Measurements from ENCODE around the gene DEGS1.

DEGS1 gene

GRCh38 chr1:224213438-224214119 lies 30.5 kb downstream of the DEGS1 start:
- DNase-seq (ENCODE audit: low read depth in 2 of 2), result no peak

- no peak for DNase-seq (ENCODE audit: low read depth in 2 of 2)
These were observed 33.3 kb downstream of the DEGS1 start for GRCh38 chr1:224216382-224216781.

- DNase-seq (ENCODE audit: low read depth in 2 of 2), result no peak
These were observed 34.9 kb downstream of the DEGS1 start for GRCh38 chr1:224217655-224218623.

- no peak for DNase-seq (ENCODE audit: low read depth in 2 of 2)
These were observed 36.1 kb downstream of the DEGS1 start for GRCh38 chr1:224219011-224219611.

GRCh38 chr1:224219612-224220059 lies 36.6 kb downstream of the DEGS1 start:
- no peak for DNase-seq (ENCODE audit: low read depth in 2 of 2)

- DNase-seq (ENCODE audit: low read depth in 2 of 2), result peak; percentile 42
These were observed 41.0 kb downstream of the DEGS1 start for GRCh38 chr1:224223819-224224714.

GRCh38 chr1:224226849-224227502 lies 43.9 kb downstream of the DEGS1 start:
- DNase-seq (ENCODE audit: low read depth in 2 of 2), result no peak

- no peak for DNase-seq (ENCODE audit: low read depth in 2 of 2)
These were observed 51.0 kb downstream of the DEGS1 start for GRCh38 chr1:224234017-224234416.

- no peak for DNase-seq (ENCODE audit: low read depth in 2 of 2)
These were observed 52.9 kb downstream of the DEGS1 start for GRCh38 chr1:224235813-224236493.

- DNase-seq (ENCODE audit: low read depth in 2 of 2), result no peak
These were observed 54.3 kb downstream of the DEGS1 start for GRCh38 chr1:224237119-224237881.

- DNase-seq (ENCODE audit: low read depth in 2 of 2), result no peak
These were observed 55.2 kb downstream of the DEGS1 start for GRCh38 chr1:224238212-224238611.

GRCh38 chr1:224238756-224239155 lies 55.7 kb downstream of the DEGS1 start:
- DNase-seq (ENCODE audit: low read depth in 2 of 2), result no peak
